NCI-H2171 (cell line): ENCODE data around the gene NARS2.

Source experiments
- DNase-seq: peaks from one replicate; lab custom pipeline; 2025; lab: John Stamatoyannopoulos, UW

NARS2 gene

DNA sequence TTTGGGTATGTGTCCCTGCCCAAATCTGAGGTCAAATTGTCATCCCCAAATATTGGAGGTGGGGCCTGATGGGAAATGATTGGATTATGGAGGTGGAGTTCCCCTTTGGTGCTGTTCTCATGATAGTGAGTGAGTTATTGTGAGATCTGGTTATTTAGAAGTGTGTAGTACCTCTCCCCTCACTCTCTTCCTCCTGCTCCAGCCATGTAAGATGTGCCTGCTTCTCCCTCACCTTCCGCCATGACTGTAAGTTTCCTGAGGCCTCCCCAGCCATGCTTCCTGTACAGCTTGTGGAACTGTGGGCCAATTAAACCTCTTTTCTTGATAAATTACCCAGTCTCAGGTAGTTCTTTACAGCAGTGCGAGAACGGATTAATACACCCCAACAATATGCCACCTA, 166.0 kb downstream of the NARS2 start:
- no peak for DNase-seq

DNA sequence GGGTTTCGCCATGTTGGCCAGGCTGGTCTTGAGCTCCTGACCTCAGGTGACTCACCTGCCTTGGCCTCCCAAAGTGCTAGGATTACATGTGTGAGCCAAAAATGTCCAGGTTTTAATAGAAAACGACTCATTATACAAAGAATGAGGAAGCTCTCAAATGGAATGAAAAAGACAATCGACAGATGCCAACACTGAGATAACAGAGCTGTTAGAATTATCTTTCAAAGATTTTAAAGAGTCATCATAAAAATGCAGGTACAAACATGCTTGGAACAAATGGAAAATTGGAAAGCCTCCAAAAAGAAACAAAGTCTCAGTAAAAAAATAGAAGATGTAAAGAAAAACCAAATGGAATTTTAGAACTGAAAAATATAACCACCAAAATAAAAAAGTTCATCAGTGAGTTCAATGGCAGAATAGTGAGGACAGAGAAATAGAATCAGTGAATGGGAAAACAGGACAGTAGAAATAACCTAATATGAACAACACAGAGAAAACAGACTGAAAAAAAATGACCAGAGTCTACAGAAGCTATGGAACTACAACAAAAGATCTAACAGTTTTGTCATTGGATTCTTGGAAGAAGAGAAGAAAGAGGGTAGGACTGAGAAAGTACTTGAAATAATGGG, 168.0 kb downstream of the NARS2 start:
- no peak for DNase-seq

DNA sequence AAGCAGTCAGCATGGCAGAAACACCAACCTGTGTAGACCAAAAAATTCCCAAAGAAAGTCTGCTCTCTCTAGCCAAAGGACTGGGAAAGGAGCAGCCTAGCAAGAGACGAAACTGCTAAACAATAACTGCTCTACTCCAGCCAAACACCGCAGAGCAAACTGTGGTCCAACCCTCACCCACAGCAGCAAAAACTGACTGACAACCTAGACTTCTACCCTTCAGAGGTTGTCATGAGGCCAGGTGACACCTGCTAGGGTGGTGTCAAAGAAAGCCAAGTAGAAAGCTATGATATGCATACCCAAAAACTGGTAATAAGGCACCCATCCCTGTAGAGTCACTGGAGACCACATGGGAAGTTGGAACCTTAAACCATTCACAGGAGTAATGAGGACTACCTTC, 168.9 kb downstream of the NARS2 start:
- no peak for DNase-seq

DNA sequence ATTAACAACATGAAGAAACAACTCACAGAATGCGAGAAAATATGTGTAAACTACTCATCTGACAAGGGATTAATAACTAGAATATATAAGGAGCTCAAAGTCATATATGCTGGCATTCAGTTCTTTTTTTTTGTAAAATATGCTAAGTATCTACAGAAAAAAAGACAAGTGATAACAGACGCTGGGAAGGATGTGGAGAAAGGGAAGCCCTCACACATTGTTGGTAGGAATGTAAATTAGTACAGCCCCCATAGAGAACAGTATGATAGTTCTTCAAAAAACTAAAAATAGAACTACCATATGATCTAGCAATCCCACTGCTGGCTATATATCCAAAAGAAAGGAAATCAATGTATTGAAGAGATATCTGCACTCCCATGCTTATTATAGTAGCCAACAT, 170.9 kb downstream of the NARS2 start:
- DNase-seq, result no peak

DNA sequence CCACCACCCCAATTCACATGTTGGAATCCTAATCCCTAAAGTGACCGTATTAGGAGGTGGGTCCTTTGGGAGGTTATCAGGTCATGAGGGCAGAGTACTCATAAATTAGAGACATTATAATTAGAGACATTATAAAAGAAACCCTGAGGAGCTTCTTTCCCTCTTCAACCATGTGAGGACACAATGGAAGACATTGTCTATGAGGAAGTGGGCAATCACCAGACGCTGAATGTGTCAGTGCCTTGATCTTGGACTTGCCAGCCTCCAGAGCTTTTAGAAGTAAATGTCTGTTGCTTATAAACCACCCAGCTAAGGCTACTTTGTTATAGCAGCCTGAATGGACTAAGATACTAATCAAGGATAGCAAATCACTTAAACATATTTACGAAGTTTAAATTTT, 171.8 kb downstream of the NARS2 start:
- DNase-seq, result no peak

DNA sequence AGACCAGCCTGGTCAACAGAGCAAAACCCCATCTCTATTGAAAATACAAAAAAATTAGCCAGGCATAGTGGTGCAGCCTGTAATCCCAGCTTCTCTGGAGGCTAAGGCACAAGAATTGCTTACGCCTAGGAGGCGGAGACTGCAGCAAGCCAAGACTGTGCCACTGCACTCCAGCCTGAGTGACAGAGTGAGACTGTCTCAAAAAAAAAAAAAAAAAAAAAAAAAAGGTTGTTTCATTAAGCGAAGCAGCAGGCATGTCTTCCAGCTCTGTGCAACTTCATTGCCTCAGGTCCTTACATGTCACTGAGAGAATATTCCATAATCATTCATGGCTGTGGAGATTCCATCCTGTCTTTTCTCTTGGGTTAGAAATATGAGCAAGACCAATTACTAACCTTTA, 174.0 kb downstream of the NARS2 start:
- no peak for DNase-seq

DNA sequence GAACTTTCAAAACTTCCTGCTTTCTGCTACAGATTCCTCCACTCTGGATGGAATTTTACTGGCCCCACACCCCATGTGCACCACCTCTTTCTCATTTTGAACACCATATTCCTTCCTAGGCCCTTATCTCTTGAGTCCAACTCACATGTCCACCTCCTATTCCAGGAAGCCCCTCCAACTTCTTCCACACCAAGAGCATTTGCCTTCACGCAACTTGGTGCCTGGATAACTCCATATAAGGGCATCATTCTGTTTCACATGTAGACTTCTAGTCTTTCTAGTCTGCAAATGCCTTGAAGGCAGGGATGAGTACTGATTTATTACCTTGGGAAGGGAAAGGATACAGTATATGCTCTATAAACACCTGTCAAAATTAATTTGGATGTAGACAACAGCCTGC, 174.5 kb downstream of the NARS2 start:
- DNase-seq, result no peak

DNA sequence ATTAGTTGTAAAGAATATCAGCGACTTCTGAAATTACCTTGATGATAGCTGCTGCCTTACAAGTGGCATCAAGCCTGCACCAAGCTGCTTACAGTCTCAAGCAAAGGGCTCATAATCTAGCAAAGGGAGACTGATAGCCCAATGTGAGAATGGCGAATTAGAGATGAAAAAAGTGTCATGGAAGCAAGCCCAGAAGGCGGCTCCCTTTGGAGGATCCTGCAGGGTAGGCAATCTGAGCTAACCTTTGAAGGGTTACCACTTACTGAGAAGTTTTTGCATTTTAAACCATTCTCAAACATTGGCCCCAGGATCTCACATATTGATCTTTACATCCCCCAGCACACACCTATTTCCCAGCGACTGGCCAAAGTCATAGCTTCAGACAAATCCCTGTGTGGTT, 175.5 kb downstream of the NARS2 start:
- no peak for DNase-seq

DNA sequence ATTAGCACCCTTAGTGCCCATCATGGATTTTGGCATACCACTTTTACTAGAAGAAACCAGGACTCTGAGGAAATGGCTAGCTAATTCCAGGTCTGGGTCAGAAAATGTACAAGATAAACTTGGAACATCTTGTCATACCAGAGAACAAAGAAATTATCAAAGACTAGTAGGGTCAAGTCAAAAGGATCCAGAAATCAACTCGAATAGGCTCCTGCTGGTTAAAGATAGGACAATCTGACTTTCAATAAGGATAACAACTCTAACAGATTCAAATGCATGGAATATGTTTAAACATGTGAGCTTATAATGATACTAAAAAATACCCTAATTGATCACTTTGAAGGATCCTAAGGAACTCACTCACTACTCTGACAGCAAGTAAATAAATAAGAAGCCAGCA, 175.9 kb downstream of the NARS2 start:
- no peak for DNase-seq

DNA sequence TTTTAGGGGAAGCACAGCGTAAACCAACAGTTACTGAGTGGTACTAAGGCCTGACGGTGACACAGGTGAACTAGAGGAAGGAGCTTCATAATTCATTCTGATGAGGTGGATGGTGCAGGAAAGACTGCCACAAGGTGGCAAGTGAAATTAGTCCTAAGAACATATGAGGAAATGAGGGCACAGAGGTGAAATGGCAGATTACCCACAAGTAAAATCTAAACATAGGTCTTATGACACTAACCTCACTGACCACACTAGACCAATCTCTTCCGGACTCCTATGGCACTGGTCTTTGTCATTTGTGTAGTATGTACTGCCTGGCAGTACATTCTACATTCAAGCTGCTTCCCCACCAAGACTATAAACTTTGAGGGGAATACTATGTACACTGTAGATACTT, 177.3 kb downstream of the NARS2 start:
- no peak for DNase-seq

DNA sequence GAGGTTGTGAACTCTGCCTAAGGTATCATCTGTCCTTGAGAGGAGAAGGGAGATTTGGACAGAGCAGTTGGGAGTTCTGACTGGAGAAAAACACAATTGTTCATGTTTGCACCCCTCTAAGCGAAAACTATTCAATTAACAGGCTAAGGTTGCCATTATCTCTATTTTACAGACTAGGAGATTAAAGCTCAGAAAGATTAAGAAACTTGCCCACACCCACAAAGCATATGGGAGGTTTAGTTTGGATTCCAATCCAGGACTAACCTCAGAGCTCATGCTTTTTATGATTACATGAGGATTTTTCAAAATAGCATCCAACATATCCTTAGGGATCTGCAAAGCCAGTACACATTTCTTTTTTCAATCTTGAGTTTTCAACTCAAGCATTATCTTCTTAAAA, 179.1 kb downstream of the NARS2 start:
- no peak for DNase-seq

DNA sequence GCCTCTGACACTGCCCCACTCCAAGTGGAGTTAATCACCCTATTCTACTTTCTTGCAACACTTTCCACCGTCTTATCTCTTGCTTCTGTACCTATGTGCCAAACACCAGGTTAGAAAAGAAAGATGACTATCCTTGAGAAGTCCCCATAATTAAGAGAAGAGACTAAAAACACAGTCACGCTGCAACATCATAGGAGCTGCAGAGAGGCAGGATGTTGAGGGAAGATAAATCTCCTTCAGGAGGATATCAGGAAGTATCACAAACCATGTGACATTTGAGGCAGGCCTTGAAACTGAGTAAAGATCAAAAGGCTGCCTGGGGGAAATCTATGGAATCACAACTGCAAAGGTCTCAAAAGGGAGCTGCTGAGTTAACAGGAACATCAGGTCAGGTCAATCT, 181.8 kb downstream of the NARS2 start:
- no peak for DNase-seq

DNA sequence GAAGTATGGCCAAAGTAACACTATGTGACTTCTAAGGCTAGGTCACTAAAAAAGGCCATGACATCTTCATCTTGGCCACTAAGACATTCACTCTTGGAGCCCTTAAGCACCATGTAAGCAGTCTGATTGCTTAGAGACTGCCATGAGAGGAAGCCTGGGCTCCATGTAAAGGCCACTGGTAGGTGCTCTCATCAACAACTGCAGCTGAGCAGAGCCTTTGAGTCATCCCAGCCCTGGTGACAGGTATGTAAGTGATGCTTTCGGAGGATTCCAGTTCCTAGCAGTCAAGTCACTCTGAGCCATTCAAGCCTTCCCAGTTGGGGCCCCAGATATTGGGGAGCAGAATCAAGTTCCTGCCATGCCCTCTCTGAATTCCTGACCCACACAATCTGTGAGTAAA, 183.2 kb downstream of the NARS2 start:
- no peak for DNase-seq

DNA sequence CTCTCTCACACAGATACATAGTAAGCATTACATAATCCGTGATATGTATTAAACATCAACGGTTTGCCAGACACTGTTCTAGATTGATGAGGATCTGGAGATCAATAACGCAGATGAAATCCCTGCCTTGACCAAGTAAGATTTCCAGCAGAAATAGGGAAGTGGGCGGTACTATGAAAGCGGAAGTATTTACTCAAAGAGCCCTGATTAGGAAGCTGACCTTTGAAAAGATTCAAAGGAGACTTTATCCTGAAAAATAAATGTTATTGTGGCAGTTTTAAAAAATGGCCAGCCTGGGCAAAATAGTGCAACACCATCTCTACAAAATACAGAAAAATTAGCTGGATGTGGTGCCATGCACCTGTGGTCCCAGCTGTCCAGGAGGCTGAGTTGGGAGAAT, 183.9 kb downstream of the NARS2 start:
- DNase-seq, result no peak

DNA sequence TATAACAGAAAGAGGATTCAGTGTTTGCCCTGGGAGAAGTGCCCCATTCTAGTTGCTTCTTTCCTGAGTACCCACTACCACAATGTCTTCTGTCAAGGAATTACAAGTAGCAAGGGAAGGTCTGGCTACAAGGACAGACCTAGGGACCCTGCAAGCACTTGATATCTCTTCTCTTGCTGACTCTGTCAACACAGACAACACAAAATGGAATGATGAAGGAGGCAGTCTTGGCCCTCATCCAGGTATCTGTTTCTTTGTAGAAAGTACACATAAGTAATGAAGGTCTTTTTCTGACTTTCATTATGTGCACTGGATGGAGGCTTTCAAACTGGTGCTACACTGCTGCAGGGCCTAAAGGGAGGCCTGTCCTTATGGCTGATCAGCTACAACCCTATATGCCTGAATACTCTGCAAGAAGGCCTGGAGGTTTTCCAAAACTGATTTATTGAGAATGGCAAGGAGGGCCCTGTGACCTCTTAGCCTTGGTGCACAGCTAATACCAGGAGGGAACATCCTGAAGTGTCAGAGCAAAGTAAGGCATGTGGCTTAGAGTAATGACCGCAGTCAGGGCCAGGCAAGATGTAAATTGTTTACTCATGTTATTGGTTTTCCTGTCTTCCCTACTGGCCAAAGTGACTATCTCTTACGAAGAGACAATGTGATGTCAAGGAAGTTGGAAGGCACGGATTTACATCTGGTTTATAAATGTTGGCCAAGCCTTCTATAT, 188.3 kb downstream of the NARS2 start:
- no peak for DNase-seq
